ENCODE measurements around the gene S100A3.

DNA sequence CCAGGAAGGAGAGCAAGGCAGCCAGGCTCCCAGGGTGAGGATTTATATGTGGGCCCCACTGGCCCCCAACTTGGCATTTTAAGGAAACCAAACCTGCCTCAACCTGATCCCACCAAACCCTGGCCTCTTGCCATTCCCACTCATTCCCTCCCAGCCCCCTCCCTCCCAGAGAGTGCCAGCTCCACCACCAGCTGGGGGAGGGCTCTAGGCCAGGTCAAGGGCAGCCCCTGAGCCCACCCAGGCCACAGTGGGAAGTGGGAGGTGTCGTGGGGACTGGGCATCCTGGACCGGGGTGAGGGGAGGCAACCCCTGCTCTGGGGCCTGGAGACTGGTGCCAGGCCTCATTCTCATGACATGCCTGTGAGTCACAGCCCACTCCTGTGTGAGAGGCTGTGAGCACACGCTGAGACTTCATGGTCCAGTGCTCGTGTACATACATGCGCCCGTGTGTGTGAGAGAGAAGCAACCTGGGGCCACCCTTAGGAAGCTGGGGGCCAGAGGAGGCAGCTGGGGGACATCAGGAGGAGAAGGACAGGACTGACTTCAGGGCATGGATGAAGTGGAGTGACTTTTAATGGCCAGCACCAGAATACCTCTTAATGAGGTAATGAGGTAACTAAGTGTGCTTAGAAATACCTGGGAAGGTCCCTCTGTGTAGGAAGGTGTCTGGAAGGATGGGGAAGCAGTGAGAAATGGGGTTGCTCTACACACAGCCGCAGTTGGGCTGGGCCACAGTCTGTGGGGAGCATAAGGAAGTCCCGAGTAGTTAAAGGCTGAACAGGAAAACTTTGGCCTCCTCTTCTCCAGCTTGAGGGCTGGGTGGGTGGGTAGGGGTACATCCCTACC is 16.7 kb upstream of the S100A3 start, which contains the start of gene S100A2:
- TF ChIP-seq, protein P1, sequence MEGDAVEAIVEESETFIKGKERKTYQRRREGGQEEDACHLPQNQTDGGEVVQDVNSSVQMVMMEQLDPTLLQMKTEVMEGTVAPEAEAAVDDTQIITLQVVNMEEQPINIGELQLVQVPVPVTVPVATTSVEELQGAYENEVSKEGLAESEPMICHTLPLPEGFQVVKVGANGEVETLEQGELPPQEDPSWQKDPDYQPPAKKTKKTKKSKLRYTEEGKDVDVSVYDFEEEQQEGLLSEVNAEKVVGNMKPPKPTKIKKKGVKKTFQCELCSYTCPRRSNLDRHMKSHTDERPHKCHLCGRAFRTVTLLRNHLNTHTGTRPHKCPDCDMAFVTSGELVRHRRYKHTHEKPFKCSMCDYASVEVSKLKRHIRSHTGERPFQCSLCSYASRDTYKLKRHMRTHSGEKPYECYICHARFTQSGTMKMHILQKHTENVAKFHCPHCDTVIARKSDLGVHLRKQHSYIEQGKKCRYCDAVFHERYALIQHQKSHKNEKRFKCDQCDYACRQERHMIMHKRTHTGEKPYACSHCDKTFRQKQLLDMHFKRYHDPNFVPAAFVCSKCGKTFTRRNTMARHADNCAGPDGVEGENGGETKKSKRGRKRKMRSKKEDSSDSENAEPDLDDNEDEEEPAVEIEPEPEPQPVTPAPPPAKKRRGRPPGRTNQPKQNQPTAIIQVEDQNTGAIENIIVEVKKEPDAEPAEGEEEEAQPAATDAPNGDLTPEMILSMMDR (IDR thresholded peaks at IDR 0.05; ENCODE audit: control extremely low read depth in 1 of 3, insufficient read depth in 1 of 3, low read depth in 1 of 3, low read length in 3 of 3): no peak
- TF ChIP-seq NRF1 (IDR thresholded peaks at IDR 0.05; ENCODE audit: low read depth, low read length): no peak
- TF ChIP-seq EZH2 (IDR thresholded peaks at IDR 0.05; ENCODE audit: low read depth, low read length, severe bottlenecking): no peak

All from H1 (cell line).